SK-N-SH (cell line): ENCODE results near the gene MAPK4.

Source experiments
- CTCF ChIP-seq: fragments of 200-600 bp; sonication (generic); IDR thresholded peaks from 2 replicates; pipeline ENCODE4 v1.6.1; 2017; ENCODE audit warnings: antibody characterized with exemption, mild to moderate bottlenecking, moderate library complexity
- EP300 ChIP-seq, 2 experiments: IDR thresholded peaks; 2 replicates each; pipeline versions ENCODE4 v1.4.0 to v1.6.1; 2012; ENCODE audit warnings: borderline replicate concordance in 1 of 2, low read depth in 1 of 2, low read length in 1 of 2
- EZH2phosphoT487 ChIP-seq: fragments of 200-600 bp; sonication (generic); IDR thresholded peaks from 2 replicates; pipeline ENCODE4 v1.6.1; 2017; ENCODE audit warnings: low read depth, mixed run types, mild to moderate bottlenecking, antibody characterized with exemption, moderate library complexity, borderline replicate concordance
- FOXM1 ChIP-seq: IDR thresholded peaks from 2 replicates; pipeline ENCODE4 v1.4.0; 2012; ENCODE audit warnings: low read depth, mild to moderate bottlenecking
- MAX ChIP-seq: IDR thresholded peaks from 2 replicates; pipeline ENCODE4 v1.4.0; 2012; ENCODE audit warnings: low read depth
- NFIC ChIP-seq: IDR thresholded peaks from 2 replicates; pipeline ENCODE4 v1.4.0; 2012; ENCODE audit warnings: borderline replicate concordance
- POLR2AphosphoS5 ChIP-seq: IDR thresholded peaks from 2 replicates; pipeline ENCODE4 v1.6.1; 2012; ENCODE audit warnings: low read depth, low read length
- RFX5 ChIP-seq: IDR thresholded peaks from 2 replicates; pipeline ENCODE4 v1.6.1; 2012; ENCODE audit warnings: mild to moderate bottlenecking, improper control_type of control experiment, low read length
- YY1 ChIP-seq: IDR thresholded peaks from 2 replicates; pipeline ENCODE4 v1.4.0; 2012; ENCODE audit warnings: low read depth, mild to moderate bottlenecking
- ZBTB33 ChIP-seq: IDR thresholded peaks from 2 replicates; pipeline ENCODE4 v1.4.0; 2012; ENCODE audit warnings: low read depth, borderline replicate concordance
- TF ChIP-seq, protein P1 (sequence below): fragments of 150-350 bp; IDR thresholded peaks from 2 replicates; pipeline ENCODE4 v1.6.1; 2017; ENCODE audit warnings: antibody characterized with exemption, low read length, low read depth, borderline replicate concordance

DNA sequence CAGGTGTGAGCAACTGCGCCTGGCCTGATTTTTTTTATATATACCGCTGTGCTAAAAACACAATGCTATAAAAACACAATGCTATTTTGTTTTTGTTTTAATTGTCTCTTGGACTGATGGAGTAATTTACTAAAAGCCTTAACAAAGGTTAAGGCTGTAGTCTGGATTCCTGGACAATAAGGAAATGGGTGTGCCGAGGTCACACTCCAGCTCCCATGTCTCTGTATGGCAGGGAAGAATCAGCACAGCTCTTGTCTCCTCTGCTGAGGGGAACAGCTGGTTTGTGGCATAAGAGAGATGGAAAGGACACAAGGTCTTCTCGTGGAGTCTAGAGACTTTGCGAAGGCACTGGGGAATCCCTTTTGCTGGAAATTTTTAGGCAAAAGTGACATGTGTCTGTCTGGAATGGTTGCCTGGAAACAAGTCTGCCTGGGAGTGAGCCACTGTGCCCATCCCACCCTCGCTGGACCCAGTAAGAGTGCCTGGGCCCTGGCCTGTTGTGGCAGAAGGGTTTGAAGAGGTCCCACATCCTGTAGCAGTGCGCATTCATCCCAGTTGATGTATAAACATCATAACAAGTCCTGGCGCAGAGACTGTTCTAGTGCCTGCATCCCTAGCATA lies 73.1 kb downstream of the MAPK4 start:
- TF ChIP-seq CTCF (no peak), POLR2AphosphoS5 (no peak), EP300 (IDR thresholded peaks at IDR 0.05; ENCODE audit: borderline replicate concordance in 1 of 2, low read depth in 1 of 2, low read length in 1 of 2) (no peak), MAX (no peak), NFIC (no peak), EZH2phosphoT487 (no peak), RFX5 (no peak), FOXM1 (no peak), YY1 (no peak), ZBTB33 (no peak)
- TF ChIP-seq, protein P1, sequence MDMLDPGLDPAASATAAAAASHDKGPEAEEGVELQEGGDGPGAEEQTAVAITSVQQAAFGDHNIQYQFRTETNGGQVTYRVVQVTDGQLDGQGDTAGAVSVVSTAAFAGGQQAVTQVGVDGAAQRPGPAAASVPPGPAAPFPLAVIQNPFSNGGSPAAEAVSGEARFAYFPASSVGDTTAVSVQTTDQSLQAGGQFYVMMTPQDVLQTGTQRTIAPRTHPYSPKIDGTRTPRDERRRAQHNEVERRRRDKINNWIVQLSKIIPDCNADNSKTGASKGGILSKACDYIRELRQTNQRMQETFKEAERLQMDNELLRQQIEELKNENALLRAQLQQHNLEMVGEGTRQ = no peak
